ENCODE results near the gene TCF4. TPM values are rescaled to one million over a fixed set of nuclear protein-coding genes. Genes with fewer than 3 reads are reported as not detected.

The TCF4 gene
- total RNA-seq, 4 donors from 2014 or later, result 30.3 to 51.1 (median 40.1) TPM

- H3K4me1 ChIP-seq, result peaks cover 0 to 26% (median 0%) of the 10 kb centered on the region in 4 donors
- DNase-seq, result no peak
- in situ Hi-C loops (cut with MboI; ENCODE audit: low pct_ligation_motif_present in 1 of 4, low pct_unique_long_range_greater_than_20kb in 1 of 4, low sequenced_read_pairs in 3 of 4) (loop anchor here (25.0 kb wide), 4 partner anchors 166 to 1141 kb away; partner anchors contain the start of gene TCF4 (in 1 of the 4)), intact Hi-C loops (cut with DNase I; ENCODE audit: low total_unique reads) (loop anchor here (5.0 kb wide), 1 partner anchor 166 kb away; the partner anchor contains the start of gene TCF4)
- TF ChIP-seq CTCF (IDR thresholded peaks at IDR 0.05), result no peak
- TF ChIP-seq EP300 (IDR thresholded peaks at IDR 0.05; ENCODE audit: low read depth), result no peak
- no peak for TF ChIP-seq POLR2AphosphoS5 (IDR thresholded peaks at IDR 0.05)
- no peak for TF ChIP-seq POLR2A (IDR thresholded peaks at IDR 0.05)
- H3K9me3 ChIP-seq, result no peaks in the 10 kb centered on the region
- WGBS, 2 donors (ENCODE audit: low coverage in 1 of 2), result 40 to 53% methylated on average over 4 of the region's 4 CpGs
- H3K36me3 ChIP-seq, result no peaks in the 10 kb centered on the region
- peak overlapping the region in 1 of 4 donors; percentile 30 for H3K4me3 ChIP-seq
- H3K27me3 ChIP-seq, result no peaks in the 10 kb centered on the region
- peak overlapping the region; percentile 62 to 72 (median 68) for H3K27ac ChIP-seq
Measured at GRCh38 chr18:55421308-55421614, 166.7 kb downstream of the TCF4 start.

DNA sequence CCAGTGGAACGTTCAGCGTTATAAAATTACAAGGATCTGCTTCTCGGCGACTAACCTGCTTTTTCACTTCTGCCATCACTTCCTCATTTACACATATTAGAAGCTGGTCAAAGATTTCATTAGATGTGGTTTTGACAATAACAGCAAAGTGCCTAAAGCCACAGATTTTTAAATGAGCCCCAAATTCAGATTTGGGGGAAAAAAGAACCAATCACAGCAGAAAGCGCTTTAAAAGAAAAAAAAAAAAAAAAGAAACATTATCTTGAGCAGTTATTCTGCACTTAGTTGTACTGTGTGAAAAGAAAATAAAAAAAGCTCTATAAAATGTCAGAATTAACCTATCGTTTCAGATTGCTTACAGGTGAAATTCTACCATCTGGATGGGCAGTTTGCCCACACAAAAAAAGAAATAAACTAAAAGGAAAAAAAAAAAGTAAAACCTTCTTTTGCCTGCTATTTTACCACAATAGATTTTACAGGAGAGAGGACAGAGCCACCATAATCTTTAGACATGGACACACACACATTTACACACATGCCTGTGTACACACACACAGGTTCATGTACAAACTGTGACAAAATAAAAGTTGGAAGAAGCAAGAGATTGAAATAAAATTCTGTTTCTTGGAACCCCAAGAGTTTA lies 167.2 kb downstream of the TCF4 start:
- WGBS, 2 donors (ENCODE audit: low coverage in 1 of 2), result 36 to 41% methylated on average over 6 of the region's 6 CpGs
- peaks cover 0 to 26% (median 0%) of the 10 kb centered on the region in 4 donors for H3K4me1 ChIP-seq
- in situ Hi-C loops (cut with MboI; ENCODE audit: low pct_ligation_motif_present in 1 of 4, low pct_unique_long_range_greater_than_20kb in 1 of 4, low sequenced_read_pairs in 3 of 4), result loop anchor here (25.0 kb wide), 4 partner anchors 167 to 1142 kb away; partner anchors contain the start of gene TCF4 (in 1 of the 4)
- H3K4me3 ChIP-seq, result peak overlapping the region in 1 of 4 donors; percentile 30
- no peaks in the 10 kb centered on the region for H3K27me3 ChIP-seq
- DNase-seq, result no peak
- intact Hi-C loops (cut with DNase I; ENCODE audit: low total_unique reads), result loop anchor here (5.0 kb wide), 1 partner anchor 167 kb away; the partner anchor contains the start of gene TCF4
- TF ChIP-seq EP300 (IDR thresholded peaks at IDR 0.05; ENCODE audit: low read depth) (no peak), POLR2AphosphoS5 (IDR thresholded peaks at IDR 0.05) (no peak), CTCF (IDR thresholded peaks at IDR 0.05) (no peak), POLR2A (IDR thresholded peaks at IDR 0.05) (no peak)
- peak overlapping the region; percentile 62 to 72 (median 68) for H3K27ac ChIP-seq
- no peaks in the 10 kb centered on the region for H3K36me3 ChIP-seq
- H3K9me3 ChIP-seq, result no peaks in the 10 kb centered on the region

- H3K27me3 ChIP-seq, result no peaks in the 10 kb centered on the region
- peak overlapping the region; percentile 62 to 72 (median 68) for H3K27ac ChIP-seq
- WGBS, 2 donors (ENCODE audit: low coverage in 1 of 2), result 31 to 37% methylated on average over 4 to 7 of the region's 7 CpGs
- intact Hi-C loops (cut with DNase I; ENCODE audit: low total_unique reads) (loop anchor here (5.0 to 10.0 kb wide), 2 partner anchors 167 to 185 kb away; partner anchors contain the start of gene TCF4), in situ Hi-C loops (cut with MboI; ENCODE audit: low pct_ligation_motif_present in 1 of 4, low pct_unique_long_range_greater_than_20kb in 1 of 4, low sequenced_read_pairs in 3 of 4) (loop anchor here (10.0 to 25.0 kb wide), 7 partner anchors 165 to 1155 kb away; partner anchors contain the start of gene TCF4 (in 2 of the 4))
- H3K4me1 ChIP-seq, result peaks cover 0 to 29% (median 0%) of the 10 kb centered on the region in 4 donors
- H3K36me3 ChIP-seq, result no peaks in the 10 kb centered on the region
- no peaks in the 10 kb centered on the region for H3K9me3 ChIP-seq
- no peak for DNase-seq
- H3K4me3 ChIP-seq, result peak overlapping the region in 1 of 4 donors; percentile 30
- TF ChIP-seq POLR2AphosphoS5 (IDR thresholded peaks at IDR 0.05) (no peak), CTCF (IDR thresholded peaks at IDR 0.05) (no peak), POLR2A (IDR thresholded peaks at IDR 0.05) (no peak), EP300 (IDR thresholded peaks at IDR 0.05; ENCODE audit: low read depth) (no peak)
Measured at GRCh38 chr18:55419947-55420664, 167.9 kb downstream of the TCF4 start.
